Measurements from ENCODE around the gene TBX4. TPM values are rescaled to one million over a fixed set of nuclear protein-coding genes. Genes with fewer than 3 reads are reported as not detected.

The TBX4 gene
- total RNA-seq, 1 experiment from 2014 or later: not detected

GRCh38 chr17:61412143-61412859 lies 39.9 kb upstream of the TBX4 start:
- peaks cover 5% of the 10 kb centered on the region for H3K36me3 Mint-ChIP-seq (ENCODE audit: insufficient read depth, unreplicated experiment)
- TF ChIP-seq CTCF (IDR thresholded peaks at IDR 0.05; ENCODE audit: unreplicated experiment): peak; percentile 99
- no TSS peak for BruUV-seq (replicated peaks)
- ChIA-PET CTCF (interaction anchor here (0.5 to 4.2 kb wide), 49 partner anchors 9 to 692 kb away, joined by 3 to 57 read pairs (median 4); partner anchors contain the start of gene TBX2), POLR2A (interaction anchor here (0.6 to 1.2 kb wide), 5 partner anchors 13 to 725 kb away, joined by 3 to 8 read pairs (median 3); partner anchors contain the start of gene TBX2)
- no peaks in the 10 kb centered on the region for H3K4me1 Mint-ChIP-seq (ENCODE audit: insufficient read depth, unreplicated experiment)
- DNase-seq (ENCODE audit: unreplicated experiment): peak; percentile 72
- H3K4me3 Mint-ChIP-seq (ENCODE audit: unreplicated experiment): peak overlapping the region; percentile 71
- H3K27ac Mint-ChIP-seq (ENCODE audit: low read depth, unreplicated experiment): peak overlapping the region; percentile 19
- H3K9me3 Mint-ChIP-seq (ENCODE audit: unreplicated experiment): no peaks in the 10 kb centered on the region
- intact Hi-C loops (cut with micrococcal nuclease): loop anchor here (1.0 to 5.0 kb wide), 6 partner anchors 139 to 655 kb away; partner anchors contain the start of gene MED13
- H3K27me3 Mint-ChIP-seq (ENCODE audit: insufficient read depth, unreplicated experiment): no peaks in the 10 kb centered on the region

GRCh38 chr17:61412860-61413660 lies 39.2 kb upstream of the TBX4 start:
- BruUV-seq (replicated peaks): no TSS peak
- no peak for DNase-seq (ENCODE audit: unreplicated experiment)
- Mint-ChIP-seq H3K27me3 (ENCODE audit: insufficient read depth, unreplicated experiment) (no peaks in the 10 kb centered on the region), H3K4me1 (ENCODE audit: insufficient read depth, unreplicated experiment) (no peaks in the 10 kb centered on the region), H3K4me3 (ENCODE audit: unreplicated experiment) (peak overlapping the region; percentile 71), H3K9me3 (ENCODE audit: unreplicated experiment) (no peaks in the 10 kb centered on the region), H3K27ac (ENCODE audit: low read depth, unreplicated experiment) (peak overlapping the region; percentile 19), H3K36me3 (ENCODE audit: insufficient read depth, unreplicated experiment) (peaks cover 5% of the 10 kb centered on the region)
- POLR2A ChIA-PET: interaction anchor here (0.6 to 1.2 kb wide), 4 partner anchors 13 to 726 kb away, joined by 3 to 8 read pairs (median 3); partner anchors contain the start of gene TBX2
- intact Hi-C loops (cut with micrococcal nuclease): loop anchor here (1.0 to 5.0 kb wide), 6 partner anchors 138 to 654 kb away; partner anchors contain the start of gene MED13
- CTCF ChIA-PET: interaction anchor here (0.6 to 4.2 kb wide), 34 partner anchors 8 to 692 kb away, joined by 3 to 57 read pairs (median 3); no protein-coding TSS in a partner anchor
- TF ChIP-seq CTCF (IDR thresholded peaks at IDR 0.05; ENCODE audit: unreplicated experiment): no peak

- H3K27me3 Mint-ChIP-seq (ENCODE audit: insufficient read depth, unreplicated experiment): no peaks in the 10 kb centered on the region
- H3K9me3 Mint-ChIP-seq (ENCODE audit: unreplicated experiment): no peaks in the 10 kb centered on the region
- no peak for DNase-seq (ENCODE audit: unreplicated experiment)
- peak overlapping the region; percentile 71 for H3K4me3 Mint-ChIP-seq (ENCODE audit: unreplicated experiment)
- no peak for TF ChIP-seq CTCF (IDR thresholded peaks at IDR 0.05; ENCODE audit: unreplicated experiment)
- intact Hi-C loops (cut with micrococcal nuclease): loop anchor here (2.0 to 5.0 kb wide), 2 partner anchors 161 to 654 kb away; partner anchors contain the start of gene MED13
- no peaks in the 10 kb centered on the region for H3K4me1 Mint-ChIP-seq (ENCODE audit: insufficient read depth, unreplicated experiment)
- POLR2A ChIA-PET: no interaction called here
- CTCF ChIA-PET: interaction anchor here (0.8 to 4.2 kb wide), 13 partner anchors 9 to 693 kb away, joined by 3 to 57 read pairs (median 4); no protein-coding TSS in a partner anchor
- H3K27ac Mint-ChIP-seq (ENCODE audit: low read depth, unreplicated experiment): no peak overlapping the region
- no TSS peak for BruUV-seq (replicated peaks)
- H3K36me3 Mint-ChIP-seq (ENCODE audit: insufficient read depth, unreplicated experiment): peaks cover 2% of the 10 kb centered on the region
These were observed 38.5 kb upstream of the TBX4 start for GRCh38 chr17:61413661-61414126.

Data from MCF 10A (cell line).